ENCODE results near the gene LIPC. TPM values are rescaled to one million over a fixed set of nuclear protein-coding genes. Genes with fewer than 3 reads are reported as not detected.
A peak's percentile ranks its signal among the peaks of the same experiment; 100 is the strongest.

LIPC gene
- polyA plus RNA-seq, 2 donors: 0.04 to 0.05 TPM

GRCh38 chr15:58503139-58504027, 71.6 kb downstream of the LIPC start:
- no peaks in the 10 kb centered on the region for H3K36me3 ChIP-seq (ENCODE audit: control insufficient read depth in 2 of 2, insufficient read depth in 2 of 2, low read length in 1 of 2)
- peaks cover 0 to 11% of the 10 kb centered on the region in 2 donors for H3K4me1 ChIP-seq (ENCODE audit: control insufficient read depth in 2 of 2, insufficient read depth in 2 of 2, low read length in 1 of 2)
- WGBS, 2 donors: 91 to 92% methylated on average over 6 of the region's 6 CpGs
- no peak overlapping the region for H3K27ac ChIP-seq (ENCODE audit: low read depth in 2 of 2, low read length in 1 of 2)
- no peak overlapping the region for H3K4me3 ChIP-seq (ENCODE audit: low read depth in 1 of 2, low read length in 2 of 2)
- H3K9me3 ChIP-seq (ENCODE audit: control insufficient read depth in 2 of 2, insufficient read depth in 1 of 2, low read depth in 1 of 2, low read length in 1 of 2): no peaks in the 10 kb centered on the region
- no peaks in the 10 kb centered on the region for H3K27me3 ChIP-seq (ENCODE audit: control insufficient read depth in 1 of 2, insufficient read depth in 2 of 2, low read length in 2 of 2)

GRCh38 chr15:58504674-58505234, 73.0 kb downstream of the LIPC start:
- H3K4me1 ChIP-seq (ENCODE audit: control insufficient read depth in 2 of 2, insufficient read depth in 2 of 2, low read length in 1 of 2): peaks cover 0 to 11% of the 10 kb centered on the region in 2 donors
- H3K4me3 ChIP-seq (ENCODE audit: low read depth in 1 of 2, low read length in 2 of 2): no peak overlapping the region
- no peak overlapping the region for H3K27ac ChIP-seq (ENCODE audit: low read depth in 2 of 2, low read length in 1 of 2)
- no peaks in the 10 kb centered on the region for H3K9me3 ChIP-seq (ENCODE audit: control insufficient read depth in 2 of 2, insufficient read depth in 1 of 2, low read depth in 1 of 2, low read length in 1 of 2)
- H3K36me3 ChIP-seq (ENCODE audit: control insufficient read depth in 2 of 2, insufficient read depth in 2 of 2, low read length in 1 of 2): no peaks in the 10 kb centered on the region
- WGBS, 2 donors: 94 to 95% methylated on average over 6 of the region's 6 CpGs
- H3K27me3 ChIP-seq (ENCODE audit: control insufficient read depth in 1 of 2, insufficient read depth in 2 of 2, low read length in 2 of 2): no peaks in the 10 kb centered on the region

- Histone ChIP-seq H3K27me3 (ENCODE audit: control insufficient read depth in 1 of 2, insufficient read depth in 2 of 2, low read length in 2 of 2) (no peaks in the 10 kb centered on the region), H3K9me3 (ENCODE audit: control insufficient read depth in 2 of 2, insufficient read depth in 1 of 2, low read depth in 1 of 2, low read length in 1 of 2) (no peaks in the 10 kb centered on the region), H3K4me1 (ENCODE audit: control insufficient read depth in 2 of 2, insufficient read depth in 2 of 2, low read length in 1 of 2) (peaks cover 0 to 11% of the 10 kb centered on the region in 2 donors), H3K27ac (ENCODE audit: low read depth in 2 of 2, low read length in 1 of 2) (peak overlapping the region; percentile 38 to 74), H3K36me3 (ENCODE audit: control insufficient read depth in 2 of 2, insufficient read depth in 2 of 2, low read length in 1 of 2) (no peaks in the 10 kb centered on the region), H3K4me3 (ENCODE audit: low read depth in 1 of 2, low read length in 2 of 2) (no peak overlapping the region)
- 79 to 86% methylated on average over 7 of the region's 7 CpGs for WGBS, 2 donors
Measured at GRCh38 chr15:58505581-58505980, 73.8 kb downstream of the LIPC start.

- Histone ChIP-seq H3K4me3 (ENCODE audit: low read depth in 1 of 2, low read length in 2 of 2) (no peak overlapping the region), H3K4me1 (ENCODE audit: control insufficient read depth in 2 of 2, insufficient read depth in 2 of 2, low read length in 1 of 2) (peaks cover 0 to 11% of the 10 kb centered on the region in 2 donors), H3K27ac (ENCODE audit: low read depth in 2 of 2, low read length in 1 of 2) (peak overlapping the region; percentile 38 to 74), H3K36me3 (ENCODE audit: control insufficient read depth in 2 of 2, insufficient read depth in 2 of 2, low read length in 1 of 2) (no peaks in the 10 kb centered on the region), H3K27me3 (ENCODE audit: control insufficient read depth in 1 of 2, insufficient read depth in 2 of 2, low read length in 2 of 2) (no peaks in the 10 kb centered on the region), H3K9me3 (ENCODE audit: control insufficient read depth in 2 of 2, insufficient read depth in 1 of 2, low read depth in 1 of 2, low read length in 1 of 2) (no peaks in the 10 kb centered on the region)
- WGBS, 2 donors: 32 to 59% methylated on average over 4 of the region's 4 CpGs
Measured at GRCh38 chr15:58506064-58506490, 74.3 kb downstream of the LIPC start.

- WGBS, 2 donors: 64 to 77% methylated on average over 9 of the region's 9 CpGs
- H3K4me3 ChIP-seq (ENCODE audit: low read depth in 1 of 2, low read length in 2 of 2): no peak overlapping the region
- H3K27ac ChIP-seq (ENCODE audit: low read depth in 2 of 2, low read length in 1 of 2): peak overlapping the region; percentile 38 to 74
- H3K27me3 ChIP-seq (ENCODE audit: control insufficient read depth in 1 of 2, insufficient read depth in 2 of 2, low read length in 2 of 2): no peaks in the 10 kb centered on the region
- H3K36me3 ChIP-seq (ENCODE audit: control insufficient read depth in 2 of 2, insufficient read depth in 2 of 2, low read length in 1 of 2): no peaks in the 10 kb centered on the region
- H3K9me3 ChIP-seq (ENCODE audit: control insufficient read depth in 2 of 2, insufficient read depth in 1 of 2, low read depth in 1 of 2, low read length in 1 of 2): no peaks in the 10 kb centered on the region
- H3K4me1 ChIP-seq (ENCODE audit: control insufficient read depth in 2 of 2, insufficient read depth in 2 of 2, low read length in 1 of 2): peaks cover 0 to 11% of the 10 kb centered on the region in 2 donors
Measured at GRCh38 chr15:58506783-58507668, 75.2 kb downstream of the LIPC start.

- Histone ChIP-seq H3K27ac (ENCODE audit: low read depth in 2 of 2, low read length in 1 of 2) (no peak overlapping the region), H3K9me3 (ENCODE audit: control insufficient read depth in 2 of 2, insufficient read depth in 1 of 2, low read depth in 1 of 2, low read length in 1 of 2) (no peaks in the 10 kb centered on the region), H3K4me3 (ENCODE audit: low read depth in 1 of 2, low read length in 2 of 2) (no peak overlapping the region), H3K36me3 (ENCODE audit: control insufficient read depth in 2 of 2, insufficient read depth in 2 of 2, low read length in 1 of 2) (no peaks in the 10 kb centered on the region), H3K4me1 (ENCODE audit: control insufficient read depth in 2 of 2, insufficient read depth in 2 of 2, low read length in 1 of 2) (peaks cover 0 to 8% of the 10 kb centered on the region in 2 donors), H3K27me3 (ENCODE audit: control insufficient read depth in 1 of 2, insufficient read depth in 2 of 2, low read length in 2 of 2) (no peaks in the 10 kb centered on the region)
- 89 to 96% methylated on average over 1 of the region's 1 CpG for WGBS, 2 donors
Measured at GRCh38 chr15:58509556-58509955, 77.8 kb downstream of the LIPC start.

GRCh38 chr15:58510715-58511598, 79.2 kb downstream of the LIPC start:
- Histone ChIP-seq H3K27me3 (ENCODE audit: control insufficient read depth in 1 of 2, insufficient read depth in 2 of 2, low read length in 2 of 2) (no peaks in the 10 kb centered on the region), H3K4me1 (ENCODE audit: control insufficient read depth in 2 of 2, insufficient read depth in 2 of 2, low read length in 1 of 2) (peaks cover 0 to 4% of the 10 kb centered on the region in 2 donors), H3K27ac (ENCODE audit: low read depth in 2 of 2, low read length in 1 of 2) (no peak overlapping the region), H3K4me3 (ENCODE audit: low read depth in 1 of 2, low read length in 2 of 2) (no peak overlapping the region), H3K36me3 (ENCODE audit: control insufficient read depth in 2 of 2, insufficient read depth in 2 of 2, low read length in 1 of 2) (no peaks in the 10 kb centered on the region), H3K9me3 (ENCODE audit: control insufficient read depth in 2 of 2, insufficient read depth in 1 of 2, low read depth in 1 of 2, low read length in 1 of 2) (no peaks in the 10 kb centered on the region)
- 75 to 78% methylated on average over 10 of the region's 10 CpGs for WGBS, 2 donors

GRCh38 chr15:58511599-58511987, 79.8 kb downstream of the LIPC start:
- no peak overlapping the region for H3K4me3 ChIP-seq (ENCODE audit: low read depth in 1 of 2, low read length in 2 of 2)
- WGBS, 2 donors: 66 to 74% methylated on average over 3 of the region's 3 CpGs
- H3K4me1 ChIP-seq (ENCODE audit: control insufficient read depth in 2 of 2, insufficient read depth in 2 of 2, low read length in 1 of 2): no peaks in the 10 kb centered on the region
- H3K9me3 ChIP-seq (ENCODE audit: control insufficient read depth in 2 of 2, insufficient read depth in 1 of 2, low read depth in 1 of 2, low read length in 1 of 2): no peaks in the 10 kb centered on the region
- H3K27me3 ChIP-seq (ENCODE audit: control insufficient read depth in 1 of 2, insufficient read depth in 2 of 2, low read length in 2 of 2): no peaks in the 10 kb centered on the region
- no peaks in the 10 kb centered on the region for H3K36me3 ChIP-seq (ENCODE audit: control insufficient read depth in 2 of 2, insufficient read depth in 2 of 2, low read length in 1 of 2)
- H3K27ac ChIP-seq (ENCODE audit: low read depth in 2 of 2, low read length in 1 of 2): no peak overlapping the region
